Measurements from ENCODE around the gene ZNF708.
A peak's percentile ranks its signal among the peaks of the same experiment; 100 is the strongest.
"Not testable (repeated sequence)": the region's sequence is repeated elsewhere in the genome, so short reads cannot be mapped to it uniquely, and the experiment has no call there.

The ZNF708 gene

DNA sequence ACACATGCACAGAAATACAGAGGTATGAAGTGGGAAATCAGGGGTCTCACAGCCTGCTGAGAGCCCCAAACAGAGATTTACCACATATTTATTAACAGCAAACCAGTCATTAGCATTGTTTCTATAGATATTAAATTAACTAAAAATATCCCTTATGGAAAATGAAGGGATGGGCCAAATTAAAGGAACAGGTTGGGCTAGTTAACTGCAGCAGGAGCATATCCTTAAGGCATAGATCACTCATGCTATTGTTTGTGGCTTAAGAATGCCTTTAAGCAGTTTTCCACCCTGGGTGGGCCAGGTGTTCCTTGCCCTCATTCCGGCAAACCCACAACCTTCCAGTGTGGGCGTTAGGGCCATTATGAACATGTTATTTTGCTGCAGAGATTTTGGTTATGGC is 15.6 kb upstream of the ZNF708 start:
- H4K91ac ChIP-seq (ENCODE audit: low read depth, low read length, poor library complexity); H3K23ac ChIP-seq (ENCODE audit: low read depth, low read length, poor library complexity); H2BK15ac ChIP-seq (ENCODE audit: low read length); H2BK5ac ChIP-seq (ENCODE audit: low read length); H4K8ac ChIP-seq (ENCODE audit: low read depth, low read length); H3K9me3 ChIP-seq (replicated peaks in 1 of 2; ENCODE audit: control insufficient read depth in 2 of 2, insufficient read depth in 1 of 2, low read depth in 1 of 2, low read length in 2 of 2); H3K18ac ChIP-seq (ENCODE audit: low read length); DNase-seq (ENCODE audit: low spot score); H3K4ac ChIP-seq (ENCODE audit: low read length); H3K4me3 ChIP-seq (ENCODE audit: low read length in 2 of 2); H3K27me3 ChIP-seq (ENCODE audit: control insufficient read depth in 3 of 3, insufficient read depth in 3 of 3, low read depth in 1 of 3, low read length in 3 of 3); H2BK12ac ChIP-seq (ENCODE audit: low read length); H2BK120ac ChIP-seq (ENCODE audit: low read depth, low read length); H3K79me1 ChIP-seq (ENCODE audit: low read depth, low read length); H3K9ac ChIP-seq (ENCODE audit: low read depth, low read length, poor library complexity); H2AFZ ChIP-seq (ENCODE audit: low read length); H3K4me2 ChIP-seq (ENCODE audit: insufficient read depth, low read length, poor library complexity, severe bottlenecking); H3K4me1 ChIP-seq (ENCODE audit: control insufficient read depth in 2 of 2, insufficient read depth in 1 of 2, low read depth in 1 of 2, low read length in 2 of 2); H3K36me3 ChIP-seq (replicated peaks in 1 of 2; ENCODE audit: control insufficient read depth in 2 of 2, insufficient read depth in 2 of 2, low read length in 2 of 2); H2AK5ac ChIP-seq (ENCODE audit: low read depth, low read length); H3K14ac ChIP-seq (ENCODE audit: low read length); H3K27ac ChIP-seq (replicated peaks; ENCODE audit: low read length): not testable (repeated sequence)
- no CpG with 5 or more reads among the region's 2 CpGs for WGBS, 2 donors (ENCODE audit: extremely low coverage in 2 of 2, insufficient read length in 2 of 2, insufficient replicate concordance in 1 of 2)

DNA sequence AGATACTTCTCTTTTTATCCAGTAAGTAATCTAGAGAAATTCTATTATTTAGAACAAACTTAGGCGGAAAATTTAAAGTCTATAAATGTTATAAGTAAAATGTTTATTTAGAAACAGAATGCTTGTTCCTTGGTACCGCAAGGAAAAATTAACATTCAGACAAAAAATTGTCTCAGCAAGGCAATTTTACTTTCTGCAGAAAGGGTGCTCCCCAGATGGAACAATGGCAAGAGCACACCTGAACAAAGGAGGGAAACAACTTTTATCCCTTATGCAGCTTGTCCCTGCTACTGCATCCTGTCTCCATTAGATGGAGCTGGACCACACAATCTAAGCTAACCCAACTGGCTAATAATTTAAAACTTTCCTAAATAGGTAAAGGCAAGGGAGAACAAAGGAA is 6.5 kb upstream of the ZNF708 start:
- no peak overlapping the region for H2AK5ac ChIP-seq (ENCODE audit: low read depth, low read length)
- no peak overlapping the region for H2BK15ac ChIP-seq (ENCODE audit: low read length)
- DNase-seq (ENCODE audit: low spot score), result no peak
- H4K91ac ChIP-seq (ENCODE audit: low read depth, low read length, poor library complexity), result no peak overlapping the region
- no CpG with 5 or more reads among the region's 2 CpGs for WGBS, 2 donors (ENCODE audit: extremely low coverage in 2 of 2, insufficient read length in 2 of 2, insufficient replicate concordance in 1 of 2)
- H4K8ac ChIP-seq (ENCODE audit: low read depth, low read length), result no peak overlapping the region
- no peak overlapping the region for H3K14ac ChIP-seq (ENCODE audit: low read length)
- no peak overlapping the region for H2BK12ac ChIP-seq (ENCODE audit: low read length)
- H3K27ac ChIP-seq (replicated peaks; ENCODE audit: low read length), result no peak overlapping the region
- no peak overlapping the region for H3K4me2 ChIP-seq (ENCODE audit: insufficient read depth, low read length, poor library complexity, severe bottlenecking)
- no peaks in the 10 kb centered on the region for H3K36me3 ChIP-seq (replicated peaks in 1 of 2; ENCODE audit: control insufficient read depth in 2 of 2, insufficient read depth in 2 of 2, low read length in 2 of 2)
- H2BK5ac ChIP-seq (ENCODE audit: low read length), result no peak overlapping the region
- no peak overlapping the region for H3K9ac ChIP-seq (ENCODE audit: low read depth, low read length, poor library complexity)
- no peak overlapping the region for H3K4me3 ChIP-seq (ENCODE audit: low read length in 2 of 2)
- no peak overlapping the region for H3K23ac ChIP-seq (ENCODE audit: low read depth, low read length, poor library complexity)
- no peaks in the 10 kb centered on the region for H3K79me1 ChIP-seq (ENCODE audit: low read depth, low read length)
- no peak overlapping the region for H2BK120ac ChIP-seq (ENCODE audit: low read depth, low read length)
- H3K4me1 ChIP-seq (ENCODE audit: control insufficient read depth in 2 of 2, insufficient read depth in 1 of 2, low read depth in 1 of 2, low read length in 2 of 2), result no peaks in the 10 kb centered on the region
- H3K27me3 ChIP-seq (ENCODE audit: control insufficient read depth in 3 of 3, insufficient read depth in 3 of 3, low read depth in 1 of 3, low read length in 3 of 3), result no peaks in the 10 kb centered on the region
- peaks cover 2 to 18% of the 10 kb centered on the region in 2 donors for H3K9me3 ChIP-seq (replicated peaks in 1 of 2; ENCODE audit: control insufficient read depth in 2 of 2, insufficient read depth in 1 of 2, low read depth in 1 of 2, low read length in 2 of 2)
- no peak overlapping the region for H2AFZ ChIP-seq (ENCODE audit: low read length)
- no peak overlapping the region for H3K4ac ChIP-seq (ENCODE audit: low read length)
- no peak overlapping the region for H3K18ac ChIP-seq (ENCODE audit: low read length)

DNA sequence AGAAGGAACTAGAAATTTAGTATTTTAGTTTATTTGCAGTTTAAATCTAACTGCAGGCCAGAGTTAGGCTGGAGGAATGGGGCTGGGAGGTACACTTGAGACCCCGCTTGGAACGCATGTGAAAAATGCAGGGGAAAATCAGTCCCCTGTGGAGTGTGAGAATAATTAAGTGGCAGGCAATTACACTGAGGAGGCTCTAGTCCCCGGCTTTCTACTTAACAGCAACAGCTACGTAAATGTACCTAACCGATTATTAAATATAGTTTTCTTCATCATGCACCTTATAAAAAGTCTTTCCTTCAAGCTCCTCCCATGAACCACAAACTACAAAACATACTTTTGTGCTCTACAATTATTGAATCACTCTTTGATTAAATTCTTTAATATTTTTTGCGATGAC is 804 bp downstream of the ZNF708 start:
- no peak overlapping the region for H2BK120ac ChIP-seq (ENCODE audit: low read depth, low read length)
- H3K23ac ChIP-seq (ENCODE audit: low read depth, low read length, poor library complexity), result no peak overlapping the region
- H2BK15ac ChIP-seq (ENCODE audit: low read length), result no peak overlapping the region
- no peaks in the 10 kb centered on the region for H3K79me1 ChIP-seq (ENCODE audit: low read depth, low read length)
- no peak overlapping the region for H2BK5ac ChIP-seq (ENCODE audit: low read length)
- peaks cover 6 to 43% of the 10 kb centered on the region in 2 donors for H3K36me3 ChIP-seq (replicated peaks in 1 of 2; ENCODE audit: control insufficient read depth in 2 of 2, insufficient read depth in 2 of 2, low read length in 2 of 2)
- H3K4me1 ChIP-seq (ENCODE audit: control insufficient read depth in 2 of 2, insufficient read depth in 1 of 2, low read depth in 1 of 2, low read length in 2 of 2), result no peaks in the 10 kb centered on the region
- H3K27me3 ChIP-seq (ENCODE audit: control insufficient read depth in 3 of 3, insufficient read depth in 3 of 3, low read depth in 1 of 3, low read length in 3 of 3), result no peaks in the 10 kb centered on the region
- H4K91ac ChIP-seq (ENCODE audit: low read depth, low read length, poor library complexity), result no peak overlapping the region
- no CpG with 5 or more reads among the region's 6 CpGs for WGBS, 2 donors (ENCODE audit: extremely low coverage in 2 of 2, insufficient read length in 2 of 2, insufficient replicate concordance in 1 of 2)
- peak overlapping the region; percentile 89 to 90 for H3K4me3 ChIP-seq (ENCODE audit: low read length in 2 of 2)
- peak overlapping the region; percentile 95 for H2AFZ ChIP-seq (ENCODE audit: low read length)
- peak overlapping the region; percentile 86 for H3K27ac ChIP-seq (replicated peaks; ENCODE audit: low read length)
- H3K4me2 ChIP-seq (ENCODE audit: insufficient read depth, low read length, poor library complexity, severe bottlenecking), result peak overlapping the region; percentile 54
- H3K14ac ChIP-seq (ENCODE audit: low read length), result no peak overlapping the region
- H3K9ac ChIP-seq (ENCODE audit: low read depth, low read length, poor library complexity), result no peak overlapping the region
- H3K18ac ChIP-seq (ENCODE audit: low read length), result no peak overlapping the region
- DNase-seq (ENCODE audit: low spot score), result peak; percentile 18
- H4K8ac ChIP-seq (ENCODE audit: low read depth, low read length), result no peak overlapping the region
- no peak overlapping the region for H3K4ac ChIP-seq (ENCODE audit: low read length)
- H2BK12ac ChIP-seq (ENCODE audit: low read length), result no peak overlapping the region
- H2AK5ac ChIP-seq (ENCODE audit: low read depth, low read length), result no peak overlapping the region
- peaks cover 2 to 44% of the 10 kb centered on the region in 2 donors for H3K9me3 ChIP-seq (replicated peaks in 1 of 2; ENCODE audit: control insufficient read depth in 2 of 2, insufficient read depth in 1 of 2, low read depth in 1 of 2, low read length in 2 of 2)

DNA sequence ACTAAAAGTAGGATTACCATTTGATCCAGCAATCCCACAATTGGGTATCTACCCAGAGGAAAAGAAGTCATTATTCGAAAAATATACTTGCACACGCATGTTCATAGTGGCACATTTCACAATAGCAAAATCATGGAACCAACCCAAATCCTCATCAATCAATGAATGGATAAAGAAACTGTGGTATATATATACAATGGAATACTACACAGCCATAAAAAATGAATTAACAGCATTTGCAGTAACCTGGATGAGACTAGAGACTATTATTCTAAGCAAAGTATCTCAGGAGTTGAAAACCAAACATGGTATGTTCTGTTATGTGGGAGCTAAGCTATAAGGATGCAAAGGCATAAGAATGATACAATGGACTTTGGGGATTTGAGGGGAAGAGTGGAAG is 3.0 kb downstream of the ZNF708 start:
- H2BK15ac ChIP-seq (ENCODE audit: low read length), result no peak overlapping the region
- H3K4me2 ChIP-seq (ENCODE audit: insufficient read depth, low read length, poor library complexity, severe bottlenecking), result no peak overlapping the region
- H2AK5ac ChIP-seq (ENCODE audit: low read depth, low read length), result no peak overlapping the region
- H3K36me3 ChIP-seq (replicated peaks in 1 of 2; ENCODE audit: control insufficient read depth in 2 of 2, insufficient read depth in 2 of 2, low read length in 2 of 2), result peaks cover 6 to 54% of the 10 kb centered on the region in 2 donors
- no peak overlapping the region for H3K14ac ChIP-seq (ENCODE audit: low read length)
- no CpG with 5 or more reads among the region's 2 CpGs for WGBS, 2 donors (ENCODE audit: extremely low coverage in 2 of 2, insufficient read length in 2 of 2, insufficient replicate concordance in 1 of 2)
- H2BK12ac ChIP-seq (ENCODE audit: low read length), result no peak overlapping the region
- DNase-seq (ENCODE audit: low spot score), result no peak
- H3K79me1 ChIP-seq (ENCODE audit: low read depth, low read length), result peaks cover 2% of the 10 kb centered on the region
- no peak overlapping the region for H3K27ac ChIP-seq (replicated peaks; ENCODE audit: low read length)
- H3K4ac ChIP-seq (ENCODE audit: low read length), result no peak overlapping the region
- H2BK5ac ChIP-seq (ENCODE audit: low read length), result no peak overlapping the region
- H3K18ac ChIP-seq (ENCODE audit: low read length), result no peak overlapping the region
- no peak overlapping the region for H2AFZ ChIP-seq (ENCODE audit: low read length)
- H3K9ac ChIP-seq (ENCODE audit: low read depth, low read length, poor library complexity), result no peak overlapping the region
- no peak overlapping the region for H3K4me3 ChIP-seq (ENCODE audit: low read length in 2 of 2)
- H3K23ac ChIP-seq (ENCODE audit: low read depth, low read length, poor library complexity), result no peak overlapping the region
- H4K8ac ChIP-seq (ENCODE audit: low read depth, low read length), result no peak overlapping the region
- peaks cover 0 to 3% of the 10 kb centered on the region in 2 donors for H3K4me1 ChIP-seq (ENCODE audit: control insufficient read depth in 2 of 2, insufficient read depth in 1 of 2, low read depth in 1 of 2, low read length in 2 of 2)
- H4K91ac ChIP-seq (ENCODE audit: low read depth, low read length, poor library complexity), result no peak overlapping the region
- peaks cover 2 to 60% of the 10 kb centered on the region in 2 donors for H3K9me3 ChIP-seq (replicated peaks in 1 of 2; ENCODE audit: control insufficient read depth in 2 of 2, insufficient read depth in 1 of 2, low read depth in 1 of 2, low read length in 2 of 2)
- no peaks in the 10 kb centered on the region for H3K27me3 ChIP-seq (ENCODE audit: control insufficient read depth in 3 of 3, insufficient read depth in 3 of 3, low read depth in 1 of 3, low read length in 3 of 3)
- H2BK120ac ChIP-seq (ENCODE audit: low read depth, low read length), result no peak overlapping the region
